Stimulated activated CD8-positive, alpha-beta memory T cell treated with anti-CD3 and anti-CD28 coated beads, Interleukin-4, amount 100 ng/mL, for 4 hours (primary cell): ENCODE data around the gene CDC37L1.

Experiments
- DNase-seq, 2 donors: peaks; one replicate each; pipeline ENCODE4 v3.0.0-alpha.2; 2020; ENCODE audit warnings: low read depth in 2 of 2, low spot score in 1 of 2

Gene CDC37L1

DNA sequence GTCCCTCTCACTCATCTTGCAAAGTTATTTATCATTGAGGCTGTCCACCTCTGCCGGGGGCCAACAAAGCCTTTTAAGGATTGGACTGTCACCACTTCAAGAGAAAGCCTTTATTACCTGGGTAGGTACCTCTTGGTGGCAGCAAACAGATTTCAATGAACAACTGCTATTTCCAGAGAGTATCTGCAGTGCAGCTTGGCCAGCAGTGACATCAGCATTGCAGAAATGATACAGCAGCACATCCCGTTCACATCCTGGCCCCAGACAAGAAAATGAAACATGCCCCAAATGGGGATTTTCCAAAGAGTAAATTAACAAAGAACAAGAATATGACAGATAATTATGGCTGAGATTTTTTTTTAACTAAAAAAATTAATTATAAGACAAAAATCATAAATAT lies 10.8 kb upstream of the CDC37L1 start:
- DNase-seq: no peak

DNA sequence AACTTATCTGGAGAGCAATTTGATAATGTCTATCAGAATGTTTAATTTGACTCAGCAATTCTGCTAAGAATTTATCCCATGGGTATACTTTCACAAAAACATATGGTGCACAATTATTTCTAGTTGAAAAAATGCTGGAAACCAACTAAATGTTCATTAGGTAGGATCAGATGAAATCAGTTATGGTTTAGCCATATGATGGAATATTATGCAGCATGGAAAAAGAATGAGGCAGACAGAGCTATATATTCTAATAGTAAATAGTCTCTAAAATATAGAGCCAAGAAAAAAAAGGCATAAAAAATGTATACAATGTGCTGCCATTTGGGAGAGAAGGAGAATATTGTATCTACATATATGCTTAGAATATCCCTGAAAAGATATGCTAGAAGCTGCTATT lies 9.5 kb upstream of the CDC37L1 start:
- DNase-seq: no peak

DNA sequence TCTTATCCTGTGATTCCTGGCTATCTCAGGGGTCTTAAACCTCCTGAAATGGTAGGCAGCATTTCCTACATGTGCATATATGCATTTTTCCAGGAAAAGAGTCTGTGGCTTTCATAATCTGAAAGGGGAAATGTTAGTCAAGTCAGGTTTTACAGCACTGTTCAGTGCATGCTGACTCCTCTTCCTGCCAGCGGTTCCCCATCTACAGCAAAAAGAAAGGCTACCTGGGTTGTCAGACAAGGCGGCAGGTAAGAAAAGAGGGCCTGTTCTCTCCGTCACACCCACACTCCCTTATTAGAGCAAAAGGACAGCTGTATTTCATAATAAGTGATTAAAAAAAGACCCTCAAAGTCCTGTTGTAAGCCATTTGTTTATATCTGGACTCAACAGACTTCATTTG lies 8.8 kb upstream of the CDC37L1 start:
- no peak for DNase-seq

DNA sequence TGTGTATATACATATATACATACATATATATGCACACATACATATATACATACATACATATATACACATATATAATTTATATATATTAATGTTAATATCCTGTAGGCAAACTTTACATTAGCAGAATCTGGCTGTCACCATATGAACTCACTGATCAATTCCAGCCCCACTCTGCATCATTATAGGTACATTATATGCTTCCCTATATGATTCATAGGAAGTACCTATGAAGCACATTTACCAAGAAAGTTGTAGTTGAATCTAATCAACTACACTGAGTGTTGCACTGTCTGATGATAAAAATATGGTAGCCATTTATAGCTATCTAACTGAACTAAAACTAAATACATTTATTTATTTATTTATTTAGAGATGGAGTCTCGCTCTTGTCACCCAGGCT lies 7.6 kb upstream of the CDC37L1 start:
- DNase-seq: no peak

DNA sequence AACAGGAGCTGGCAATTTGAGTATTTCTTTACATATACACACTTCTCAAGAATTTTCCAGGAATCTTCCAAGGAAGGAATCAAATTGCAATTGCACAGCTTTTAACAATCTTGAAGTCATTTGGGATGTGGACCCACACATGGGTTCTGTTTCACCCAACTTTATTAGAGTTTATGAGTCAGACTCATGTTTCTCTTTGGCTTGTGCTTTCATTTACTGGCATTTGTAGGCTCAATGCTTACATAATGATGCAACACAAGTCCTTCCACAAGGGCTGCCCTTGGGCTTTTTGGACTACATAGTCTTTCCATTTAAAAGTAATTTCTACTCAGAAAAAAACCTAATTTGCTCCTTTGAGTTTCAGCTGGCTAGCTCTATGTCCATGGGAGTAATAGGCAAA lies 4.6 kb upstream of the CDC37L1 start:
- DNase-seq: no peak

DNA sequence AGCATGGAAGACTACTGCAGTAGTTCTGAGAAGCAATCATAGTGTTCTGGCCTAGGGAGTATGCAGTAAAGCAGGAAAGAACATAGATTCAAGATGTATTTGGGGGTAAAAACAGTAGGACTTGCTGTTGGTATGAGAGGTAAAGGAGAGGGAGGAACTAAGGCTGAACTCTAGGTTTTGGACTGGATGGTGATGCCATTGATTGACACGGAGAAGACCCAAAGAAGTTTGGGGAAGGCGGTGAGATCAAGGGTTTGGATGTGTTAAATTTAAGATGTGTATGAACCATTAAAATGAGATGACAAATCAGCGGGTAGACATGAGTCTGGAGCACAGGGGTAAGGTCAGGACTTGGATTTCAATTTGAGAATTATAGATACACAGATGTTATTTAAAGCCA lies 2.0 kb upstream of the CDC37L1 start:
- no peak for DNase-seq

DNA sequence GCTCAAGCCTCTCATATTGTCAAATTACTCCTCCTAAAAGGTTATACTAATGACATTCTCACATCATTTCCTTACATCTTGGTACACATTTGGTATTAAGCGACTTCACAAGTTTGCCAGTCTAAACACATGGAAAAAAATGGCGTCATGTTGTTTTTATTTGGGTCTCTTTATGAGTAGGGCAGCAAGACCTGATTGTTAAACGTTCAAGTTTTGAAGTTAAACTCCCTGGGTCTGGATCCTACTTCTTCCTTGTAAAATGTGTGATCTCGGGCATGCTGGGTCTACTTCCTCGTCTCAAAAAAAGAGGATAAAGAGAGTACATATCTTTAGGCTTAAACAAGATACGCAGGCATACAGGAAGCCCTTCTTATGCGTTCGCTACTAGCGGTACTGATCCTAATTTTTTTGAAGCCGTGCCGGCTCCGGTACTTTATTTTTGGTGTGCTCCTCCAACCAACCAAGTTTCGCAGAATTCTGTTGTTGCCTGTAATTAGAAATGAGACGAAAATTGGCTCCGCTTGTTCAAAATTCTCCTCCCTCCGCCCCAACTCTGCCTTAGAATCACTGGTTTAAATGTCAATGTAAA lies 596 bp upstream of the CDC37L1 start:
- no peak for DNase-seq

DNA sequence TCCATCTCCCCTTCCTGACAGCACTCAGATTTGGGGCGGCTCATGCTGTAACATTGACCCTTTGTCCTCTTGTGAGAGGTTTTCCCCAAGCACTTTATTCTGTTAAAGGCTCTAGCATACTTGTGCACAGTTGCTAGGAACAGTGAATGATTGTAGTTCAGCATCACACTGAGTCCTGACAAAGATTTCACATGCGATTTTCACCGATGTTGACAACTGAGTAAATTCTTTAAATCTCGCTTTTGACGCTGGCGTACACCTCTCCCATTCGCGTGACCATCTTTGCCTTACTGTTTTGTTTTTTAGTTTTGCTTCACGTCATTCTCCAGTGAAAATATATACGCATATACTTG lies 780 bp downstream of the CDC37L1 start:
- no peak for DNase-seq

DNA sequence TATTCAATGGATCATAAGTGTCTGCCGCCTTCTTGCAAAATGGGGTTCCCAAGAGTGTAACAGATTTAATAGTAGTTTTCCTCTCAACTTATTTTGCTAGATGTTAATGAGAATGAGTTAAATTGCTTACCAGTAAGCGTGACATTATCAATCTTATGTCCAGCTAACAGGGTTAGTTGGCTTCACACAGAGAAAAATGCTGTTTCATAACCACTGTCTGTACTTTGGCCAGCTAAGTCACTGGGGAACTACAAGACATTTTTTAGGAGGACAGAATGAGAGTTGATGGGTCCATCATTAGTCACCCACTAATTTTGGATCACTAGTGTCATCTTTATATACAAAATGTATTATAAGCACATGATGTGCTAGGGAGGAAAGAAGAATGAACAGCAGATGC lies 1.4 kb downstream of the CDC37L1 start:
- DNase-seq: no peak

DNA sequence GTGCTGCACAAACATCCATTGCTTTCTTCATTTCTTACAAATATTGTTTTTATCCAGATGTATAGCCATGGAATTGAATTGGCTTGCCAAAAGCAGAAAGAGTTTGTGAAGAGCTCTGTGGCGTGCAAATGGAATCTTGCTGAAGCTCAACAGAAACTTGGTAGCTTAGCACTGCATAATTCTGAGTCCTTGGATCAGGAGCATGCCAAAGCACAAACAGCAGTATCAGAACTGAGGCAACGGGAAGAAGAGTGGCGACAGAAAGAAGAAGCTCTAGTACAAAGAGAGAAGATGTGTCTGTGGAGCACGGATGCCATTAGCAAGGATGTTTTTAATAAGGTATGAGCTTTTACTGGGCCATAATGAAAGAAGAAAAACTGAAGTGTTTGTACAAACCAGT lies 5.5 kb downstream of the CDC37L1 start:
- no peak for DNase-seq

DNA sequence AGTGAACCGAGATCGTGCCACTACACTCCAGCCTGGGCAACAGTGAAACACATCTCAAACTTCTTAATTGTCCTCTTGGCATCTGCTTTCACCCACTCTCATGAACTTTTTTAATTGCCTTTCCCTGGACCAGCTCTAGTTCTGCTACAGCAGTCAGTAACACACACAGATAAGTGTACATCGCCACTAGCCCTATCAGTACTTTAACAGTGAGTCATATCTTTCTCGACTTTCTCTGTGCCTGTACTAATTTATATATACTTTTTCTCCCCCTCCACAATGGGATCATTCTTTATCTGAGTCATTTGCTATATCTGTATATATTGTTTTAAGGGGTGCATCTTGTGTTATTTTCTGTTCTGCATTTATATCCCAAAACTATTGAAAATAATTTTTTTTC lies 6.7 kb downstream of the CDC37L1 start:
- no peak for DNase-seq

DNA sequence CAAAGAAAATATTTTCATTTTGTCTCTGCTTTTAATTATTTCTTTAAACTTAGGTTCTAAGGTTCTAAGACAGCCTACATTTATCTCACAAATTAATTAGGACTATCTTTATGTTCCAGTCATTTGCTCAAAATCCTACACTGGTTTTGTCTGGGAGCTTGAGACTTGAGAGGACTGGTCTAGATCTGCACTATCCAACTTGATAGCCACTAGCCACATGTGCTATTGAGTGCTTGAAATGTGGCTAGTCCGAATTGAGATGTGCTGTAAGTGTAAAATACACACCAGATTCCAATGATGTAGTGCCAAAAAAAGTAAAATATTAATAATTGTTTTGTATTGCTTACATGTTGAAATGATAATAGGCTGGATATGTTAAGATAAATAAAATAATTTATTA lies 7.2 kb downstream of the CDC37L1 start:
- no peak for DNase-seq

DNA sequence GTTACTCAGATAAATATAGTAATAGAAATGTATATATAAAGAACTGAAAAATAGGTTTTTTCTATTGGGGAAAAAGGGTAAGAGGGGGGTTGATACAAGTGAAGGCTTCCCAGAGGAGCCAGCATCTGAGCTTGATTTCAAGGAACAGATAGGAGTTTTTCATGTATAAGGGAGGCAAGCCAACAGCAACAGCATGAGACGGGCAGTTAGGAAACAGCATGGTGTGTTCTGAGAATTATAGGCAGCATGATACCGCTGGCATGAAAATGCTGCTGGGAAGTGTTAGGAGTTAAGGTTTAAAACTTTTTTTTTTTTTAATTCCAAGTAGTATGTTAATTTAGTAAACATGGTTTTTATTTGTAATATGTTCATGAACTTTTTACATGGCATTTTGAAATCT lies 9.7 kb downstream of the CDC37L1 start:
- DNase-seq: no peak

DNA sequence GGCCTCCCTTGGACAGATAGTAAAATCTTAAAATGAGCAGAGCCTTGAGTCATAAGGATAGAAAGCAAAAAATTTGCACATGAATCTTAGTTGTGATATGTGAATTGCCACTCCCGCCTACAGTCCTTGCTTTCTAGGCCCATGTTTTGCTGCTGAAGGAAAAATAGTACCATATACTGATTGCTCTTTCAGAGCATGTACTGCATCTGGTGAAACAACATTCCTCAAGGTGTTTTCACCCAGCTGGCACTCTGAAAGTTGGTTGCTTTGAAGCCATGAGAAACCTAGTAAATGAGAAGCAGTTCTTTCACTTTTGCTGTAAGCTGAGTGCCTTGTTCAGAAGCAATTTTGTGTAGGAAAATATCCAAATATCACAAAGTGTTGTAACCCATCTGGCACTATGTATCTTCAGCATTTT lies 10.3 kb downstream of the CDC37L1 start:
- DNase-seq: no peak

DNA sequence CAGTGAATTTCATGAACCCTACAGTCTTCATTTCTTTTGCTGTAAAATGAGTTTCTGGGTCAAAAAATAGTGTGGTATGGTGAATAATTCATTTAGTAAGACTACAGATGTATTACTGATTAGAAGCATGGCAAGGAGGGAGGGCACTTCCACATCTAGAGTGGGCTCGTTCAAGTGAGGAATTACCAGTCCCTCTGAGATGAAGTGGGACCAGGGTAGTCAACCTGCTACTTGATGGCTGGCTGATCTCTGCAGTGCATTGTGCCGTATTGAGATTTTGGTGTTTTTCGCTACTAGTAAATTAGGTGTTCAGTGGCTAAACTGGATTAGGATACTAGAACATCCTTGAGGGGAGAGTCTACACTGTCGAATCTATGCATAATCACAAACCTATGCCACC lies 10.8 kb downstream of the CDC37L1 start:
- DNase-seq: no peak

DNA sequence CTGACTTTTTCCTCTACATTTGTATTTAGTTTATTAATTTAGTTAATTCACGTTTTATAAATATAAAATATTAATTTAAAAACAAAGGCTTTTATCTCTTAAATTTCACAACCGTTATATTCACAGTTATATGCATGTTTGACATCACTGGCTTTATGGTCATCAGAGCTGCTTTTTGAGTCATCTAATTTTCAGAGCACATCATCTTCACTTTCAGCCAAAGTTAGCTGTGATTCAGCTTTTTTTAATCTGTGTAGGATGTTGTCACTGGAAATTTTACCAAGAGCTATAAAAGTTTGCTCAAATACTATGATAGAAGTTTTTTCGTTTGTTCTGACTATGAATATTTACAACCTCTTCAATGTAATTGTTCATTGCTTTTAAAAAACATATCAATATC lies 12.4 kb downstream of the CDC37L1 start:
- DNase-seq: no peak

DNA sequence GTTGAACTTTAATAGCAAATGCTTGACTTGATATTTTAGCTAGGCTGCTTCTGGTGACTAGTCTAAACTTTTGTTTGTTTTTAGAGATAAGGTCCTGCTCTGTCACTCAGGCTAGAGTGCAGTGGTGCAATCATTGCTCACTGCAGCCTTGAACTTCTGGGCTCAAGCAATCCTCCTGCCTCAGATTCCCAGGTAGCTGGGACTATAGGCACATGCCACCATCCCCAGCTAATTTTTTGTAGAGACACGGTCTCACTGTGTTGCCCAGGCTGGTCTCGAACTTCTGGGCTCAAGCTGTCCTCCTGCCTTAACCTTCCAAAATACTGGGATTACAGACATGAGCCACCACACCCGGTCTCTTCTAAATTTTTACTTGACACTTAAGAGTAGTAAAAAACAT lies 20.7 kb downstream of the CDC37L1 start:
- DNase-seq: no peak

DNA sequence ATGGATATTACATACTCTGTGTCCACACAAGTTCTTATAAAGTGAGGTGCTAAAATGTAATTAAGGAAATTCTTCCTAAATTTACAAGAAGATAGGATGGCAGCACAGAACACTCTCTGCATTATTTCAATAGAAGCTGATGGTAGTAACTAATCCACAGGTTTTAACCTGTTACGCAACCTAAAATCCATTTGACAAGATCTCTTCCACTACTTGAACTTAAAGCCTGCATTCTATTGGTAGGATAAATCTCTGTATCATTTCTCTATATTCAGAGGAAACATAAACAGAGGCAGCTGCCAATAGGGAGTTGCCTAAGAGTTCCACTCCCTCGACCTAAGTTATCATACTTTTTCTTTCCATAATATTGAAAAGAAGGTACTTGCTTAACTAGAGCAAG lies 21.6 kb downstream of the CDC37L1 start:
- DNase-seq: no peak

DNA sequence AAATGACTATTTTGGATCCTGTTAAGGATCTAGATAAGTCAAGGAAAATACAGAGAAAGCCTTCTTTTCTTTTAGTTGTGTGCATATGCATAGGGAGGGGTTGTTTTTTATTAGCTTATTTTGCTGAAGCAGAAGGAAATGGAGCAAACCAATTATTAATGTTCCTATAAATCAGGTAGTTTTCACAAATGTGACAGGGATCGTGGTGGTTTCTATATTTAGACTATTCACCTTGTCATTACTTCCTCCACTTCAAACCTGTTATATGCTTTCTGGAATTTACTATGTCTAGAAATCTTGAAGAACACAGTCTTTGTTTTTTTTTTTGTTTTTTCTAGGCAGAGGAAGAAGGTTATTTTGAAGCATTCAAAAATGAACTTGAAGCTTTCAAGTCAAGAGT lies 22.2 kb downstream of the CDC37L1 start:
- no peak for DNase-seq

DNA sequence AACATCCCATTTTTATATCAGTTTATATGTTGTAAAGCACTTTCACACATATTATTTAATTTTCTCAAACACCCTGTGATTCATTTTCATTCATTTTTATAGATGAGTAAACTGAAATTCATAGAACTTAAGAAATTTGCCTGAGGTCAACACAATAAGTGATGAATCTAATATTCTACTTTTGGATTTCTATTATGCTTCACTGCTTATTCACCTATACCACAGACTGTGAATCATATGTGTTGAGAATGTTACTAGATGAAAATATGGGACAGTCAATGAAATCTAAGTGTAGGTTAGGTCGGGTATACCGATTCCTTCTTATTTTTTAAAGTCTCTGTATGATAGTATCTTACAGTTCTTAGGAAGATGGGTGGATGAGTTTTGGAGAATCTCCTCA lies 24.8 kb downstream of the CDC37L1 start:
- no peak for DNase-seq

DNA sequence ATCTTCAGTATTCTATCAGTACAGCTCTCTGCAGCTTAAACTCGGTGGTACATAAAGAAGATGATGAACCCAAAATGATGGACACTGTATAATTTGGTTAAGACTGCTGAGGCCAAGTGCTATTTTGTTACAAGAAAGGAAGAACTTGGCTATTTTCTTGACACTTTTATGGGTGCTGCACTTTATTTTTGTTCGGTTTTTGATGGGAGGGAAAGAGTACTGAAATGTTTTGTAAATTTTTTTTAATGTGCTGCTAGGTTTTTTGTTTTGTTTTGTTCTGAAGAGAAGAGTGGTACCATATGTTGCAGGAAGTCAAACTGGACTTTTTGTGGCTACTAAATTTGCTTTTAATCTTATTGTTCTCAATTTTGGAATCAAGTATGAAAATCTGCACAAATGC lies 26.7 kb downstream of the CDC37L1 start:
- no peak for DNase-seq

DNA sequence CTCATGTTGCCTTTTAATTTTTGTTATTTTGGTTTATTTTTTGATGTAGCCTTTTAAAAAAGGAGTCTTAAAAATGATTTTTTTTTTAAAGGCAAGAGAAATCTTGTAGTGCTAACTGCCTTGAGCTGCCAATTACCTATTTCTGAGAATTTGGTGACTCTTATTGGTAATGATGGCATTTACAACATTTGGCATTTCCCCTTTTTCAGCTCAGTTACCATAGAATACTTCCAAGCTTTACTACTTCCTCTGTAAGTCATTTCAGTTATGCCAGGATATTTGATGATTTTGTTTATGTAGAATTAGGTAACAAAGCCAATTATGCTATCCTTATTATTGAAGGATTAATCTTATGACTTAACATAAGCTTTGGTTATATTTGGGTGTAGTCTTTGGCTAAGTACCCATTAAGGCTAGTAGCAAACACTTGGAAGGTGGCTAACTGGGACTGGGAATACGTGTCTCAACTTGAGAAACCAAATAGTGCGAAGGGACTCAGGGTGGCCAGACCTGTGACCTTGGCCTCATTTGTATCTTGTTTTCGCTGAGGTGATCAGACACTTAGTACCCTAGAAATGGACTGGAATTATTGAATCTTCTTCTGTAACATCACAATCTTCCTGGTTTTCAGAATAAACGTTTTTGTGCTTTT lies 27.7 kb downstream of the CDC37L1 start:
- no peak for DNase-seq

DNA sequence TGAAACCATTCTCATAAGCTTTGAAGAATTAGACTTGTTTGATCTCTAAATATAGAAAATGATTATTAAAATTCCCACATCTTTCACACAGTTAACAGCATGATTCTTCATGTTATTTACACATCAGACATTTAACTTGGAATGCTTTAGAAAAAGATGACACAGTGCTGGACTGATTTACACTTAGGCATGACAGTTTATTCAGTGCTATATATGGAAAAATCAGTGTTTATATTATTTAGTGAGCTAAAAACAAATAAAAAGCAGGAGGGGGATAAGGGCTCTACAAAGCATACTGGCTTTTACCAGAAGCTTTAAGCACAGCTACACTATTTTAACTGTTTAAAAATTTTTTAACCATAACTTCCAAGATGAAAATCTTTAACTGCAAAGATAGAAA lies 30.0 kb downstream of the CDC37L1 start:
- DNase-seq: no peak

DNA sequence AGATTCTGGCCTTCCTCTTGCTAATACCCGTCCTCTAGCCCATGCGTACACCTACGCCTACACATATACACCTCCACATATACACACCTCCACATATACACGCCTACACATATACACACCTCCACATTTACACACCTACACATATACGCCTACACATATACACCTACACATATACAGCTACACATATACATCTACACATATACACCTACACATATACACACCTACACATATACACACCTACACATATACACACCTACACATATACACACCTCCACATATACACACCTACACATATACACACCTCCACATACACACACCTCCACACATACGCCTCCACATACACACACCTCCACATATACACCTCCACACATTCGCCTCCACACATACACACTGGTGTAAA lies 34.5 kb downstream of the CDC37L1 start:
- no peak for DNase-seq
